Measurements from ENCODE around the gene MRPL52.
A peak's percentile ranks its signal among the peaks of the same experiment; 100 is the strongest.

The MRPL52 gene

DNA sequence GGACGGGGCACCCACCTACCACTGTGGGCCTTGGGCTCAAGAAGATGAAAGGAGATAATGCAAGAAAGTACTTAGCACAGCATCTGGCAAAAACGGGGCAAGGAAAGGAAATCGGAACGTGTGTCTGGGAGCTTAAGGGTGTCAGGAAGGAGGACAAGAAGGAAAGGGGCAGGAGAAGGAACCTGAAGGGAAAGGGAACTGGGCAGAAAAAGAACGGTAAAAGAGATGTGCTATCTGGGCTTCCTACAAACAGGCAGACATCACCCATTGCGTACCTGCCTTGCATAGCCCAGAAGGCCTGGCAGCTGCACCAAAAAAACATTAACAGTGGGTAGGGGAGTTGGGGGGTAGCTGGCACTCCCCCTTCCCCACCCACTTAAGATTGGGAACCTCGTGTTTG, 52.4 kb downstream of the MRPL52 start:
- no peak overlapping the region for H3K9ac ChIP-seq

DNA sequence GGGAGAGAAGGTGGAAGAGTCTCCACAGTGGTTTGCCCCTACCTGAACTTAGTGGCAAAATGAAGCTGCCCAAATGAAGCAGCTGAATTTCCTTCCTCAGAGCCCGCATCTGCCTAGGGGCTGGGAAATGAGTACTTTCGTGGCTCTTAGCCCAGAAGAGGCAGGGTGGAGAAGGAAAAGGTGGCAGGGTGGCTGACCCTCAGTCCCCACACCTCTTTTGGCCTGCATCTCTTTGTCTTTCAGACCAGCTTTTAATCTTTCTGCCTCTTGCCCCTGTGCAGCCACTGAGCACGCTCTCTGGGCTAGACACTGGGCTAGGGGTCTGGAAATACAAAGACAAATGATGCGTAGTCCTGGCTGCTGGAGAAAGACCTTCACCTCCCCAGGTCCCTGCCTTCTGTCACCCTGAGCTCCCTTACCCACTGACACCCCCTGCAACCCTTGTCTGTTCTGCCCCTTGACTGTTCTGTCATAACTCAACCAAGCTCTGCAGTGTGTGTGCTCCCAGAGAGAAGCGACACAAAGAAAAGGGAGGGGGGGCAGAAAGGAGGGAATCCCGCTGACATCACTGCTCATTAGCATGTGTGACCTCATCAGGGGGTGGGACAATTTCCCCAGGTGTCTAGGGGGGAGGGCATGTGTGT, 53.0 kb downstream of the MRPL52 start:
- no peaks in the 10 kb centered on the region for H3K9me3 ChIP-seq (ENCODE audit: control insufficient read depth, low read length)
- H2AFZ ChIP-seq: peak overlapping the region; percentile 61
- peak overlapping the region; percentile 41 for H3K4me2 ChIP-seq (ENCODE audit: low read length)
- peaks cover 32% of the 10 kb centered on the region for H3K4me1 ChIP-seq
- no peaks in the 10 kb centered on the region for H3K27me3 ChIP-seq (ENCODE audit: control insufficient read depth, insufficient read depth, low read length)
- TF ChIP-seq CTCF (IDR thresholded peaks at IDR 0.05): no peak
- no peak overlapping the region for H3K9ac ChIP-seq
- peak overlapping the region; percentile 94 for H3K27ac ChIP-seq
- H3K79me2 ChIP-seq: peaks cover 10% of the 10 kb centered on the region
- no peak overlapping the region for H3K4me3 ChIP-seq (ENCODE audit: low read depth, low read length)
- H3K36me3 ChIP-seq (ENCODE audit: control insufficient read depth, insufficient read depth, low read length): no peaks in the 10 kb centered on the region

More for the DNA sequence above, 52.4 kb downstream of the MRPL52 start:
- peaks cover 10% of the 10 kb centered on the region for H3K79me2 ChIP-seq
- H2AFZ ChIP-seq: peak overlapping the region; percentile 61
- no peaks in the 10 kb centered on the region for H3K9me3 ChIP-seq (ENCODE audit: control insufficient read depth, low read length)
- no peak overlapping the region for H3K4me3 ChIP-seq (ENCODE audit: low read depth, low read length)
- H3K27me3 ChIP-seq (ENCODE audit: control insufficient read depth, insufficient read depth, low read length): no peaks in the 10 kb centered on the region
- peaks cover 32% of the 10 kb centered on the region for H3K4me1 ChIP-seq
- no peaks in the 10 kb centered on the region for H3K36me3 ChIP-seq (ENCODE audit: control insufficient read depth, insufficient read depth, low read length)
- peak overlapping the region; percentile 94 for H3K27ac ChIP-seq
- no peak for TF ChIP-seq CTCF (IDR thresholded peaks at IDR 0.05)
- H3K4me2 ChIP-seq (ENCODE audit: low read length): no peak overlapping the region

- peak within 1 kb of the TSS; percentile 94 for H3K27ac ChIP-seq
- H3K4me1 ChIP-seq: peaks cover 36% of the 10 kb centered on the region
- H3K4me3 ChIP-seq (ENCODE audit: low read depth, low read length): no peak within 1 kb of the TSS
- peak within 1 kb of the TSS; percentile 64 for H2AFZ ChIP-seq
- H3K36me3 ChIP-seq (ENCODE audit: control insufficient read depth, insufficient read depth, low read length): no peaks in the 10 kb centered on the region
- TF ChIP-seq CTCF (IDR thresholded peaks at IDR 0.05): no peak
- no peaks in the 10 kb centered on the region for H3K9me3 ChIP-seq (ENCODE audit: control insufficient read depth, low read length)
- no peak within 1 kb of the TSS for H3K9ac ChIP-seq
- H3K27me3 ChIP-seq (ENCODE audit: control insufficient read depth, insufficient read depth, low read length): no peaks in the 10 kb centered on the region
- peak within 1 kb of the TSS; percentile 56 for H3K4me2 ChIP-seq (ENCODE audit: low read length)
- H3K79me2 ChIP-seq: peaks cover 15% of the 10 kb centered on the region
Observed at GRCh38 chr14:22883173-22883976, 53.7 kb downstream of the MRPL52 start, which contains the start of gene REM2. TSS of gene REM2 (plus strand) at chr14:22883222. CDS start at chr14:22883288, 66 bp downstream.

DNA sequence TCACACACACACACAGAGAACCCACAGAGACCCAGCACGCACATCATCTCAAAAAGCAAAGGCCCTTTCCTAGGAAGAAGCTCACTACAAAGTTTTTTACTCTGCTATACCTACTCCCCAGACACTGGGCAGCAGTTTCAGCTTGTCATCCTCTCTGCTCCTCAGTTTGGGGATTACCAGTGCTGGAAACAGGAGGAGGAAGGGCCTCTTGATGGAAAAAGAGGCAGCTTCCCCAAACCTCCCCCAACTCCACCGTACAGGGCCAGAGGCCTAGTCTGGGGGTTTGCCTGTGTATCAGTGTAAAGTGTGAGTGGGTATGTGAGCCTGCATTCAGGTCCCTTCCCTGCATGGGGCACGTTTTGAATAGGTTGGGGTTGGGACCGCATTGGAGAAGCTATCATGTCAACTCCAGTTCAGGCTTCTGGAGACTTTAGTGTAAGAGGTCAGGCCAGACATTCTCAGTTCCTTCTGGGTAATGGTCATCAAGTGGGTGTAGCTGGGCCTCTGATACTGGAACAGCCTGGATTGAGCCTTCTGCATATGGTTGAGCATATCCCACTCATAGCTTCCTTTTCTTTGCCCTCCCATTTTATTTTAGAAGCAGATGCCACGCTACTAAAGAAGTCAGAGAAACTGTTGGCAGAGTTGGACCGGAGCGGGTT, 54.5 kb downstream of the MRPL52 start:
- Histone ChIP-seq H3K9me3 (ENCODE audit: control insufficient read depth, low read length) (no peaks in the 10 kb centered on the region), H3K36me3 (ENCODE audit: control insufficient read depth, insufficient read depth, low read length) (no peaks in the 10 kb centered on the region), H3K79me2 (peaks cover 16% of the 10 kb centered on the region), H3K27ac (peak overlapping the region; percentile 94), H3K9ac (no peak overlapping the region), H3K4me3 (ENCODE audit: low read depth, low read length) (no peak overlapping the region), H3K4me2 (ENCODE audit: low read length) (no peak overlapping the region), H3K4me1 (peaks cover 38% of the 10 kb centered on the region), H3K27me3 (ENCODE audit: control insufficient read depth, insufficient read depth, low read length) (no peaks in the 10 kb centered on the region), H2AFZ (no peak overlapping the region)
- TF ChIP-seq CTCF (IDR thresholded peaks at IDR 0.05): no peak

Data from parathyroid adenoma (tissue), 2 donors.